GM21360 (cell line): ENCODE data around the gene ACAD11.

Source experiments
- ATAC-seq: cut with Tn5 transposase; IDR thresholded peaks from one replicate; pipeline ENCODE4 v1.9.1; 2021; ENCODE audit warnings: mild to moderate bottlenecking, moderate library complexity; ENCODE audit not compliant: unreplicated experiment

ACAD11 gene

GRCh38 chr3:132659365-132660051 lies at the start of gene ACAD11:
Gene ACAD11 (minus strand): TSS chr3:132659809. CDS start chr3:132659751, 58 bp downstream.
- ATAC-seq: peak; percentile 56

GRCh38 chr3:132703733-132704132 lies 44.1 kb upstream of the ACAD11 start:
- ATAC-seq: no peak

GRCh38 chr3:132695422-132695821 lies 35.8 kb upstream of the ACAD11 start:
- no peak for ATAC-seq

GRCh38 chr3:132694991-132695390 lies 35.4 kb upstream of the ACAD11 start:
- ATAC-seq: no peak

GRCh38 chr3:132690040-132690439 lies 30.4 kb upstream of the ACAD11 start:
- no peak for ATAC-seq

GRCh38 chr3:132682201-132682600 lies 22.6 kb upstream of the ACAD11 start:
- no peak for ATAC-seq

- no peak for ATAC-seq
Observed at GRCh38 chr3:132681421-132681820, 21.8 kb upstream of the ACAD11 start.

- no peak for ATAC-seq
Observed at GRCh38 chr3:132679911-132680310, 20.3 kb upstream of the ACAD11 start.

- no peak for ATAC-seq
Observed at GRCh38 chr3:132675408-132675807, 15.8 kb upstream of the ACAD11 start.

GRCh38 chr3:132669256-132669777 lies 9.7 kb upstream of the ACAD11 start:
- no peak for ATAC-seq

GRCh38 chr3:132665230-132665745 lies 5.7 kb upstream of the ACAD11 start:
- no peak for ATAC-seq

- ATAC-seq: no peak
Observed at GRCh38 chr3:132662212-132662611, 2.6 kb upstream of the ACAD11 start.

GRCh38 chr3:132661101-132661500 lies 1.5 kb upstream of the ACAD11 start:
- ATAC-seq: no peak

GRCh38 chr3:132660811-132661070 lies 1.1 kb upstream of the ACAD11 start:
- no peak for ATAC-seq

- peak; percentile 62 for ATAC-seq
Observed at GRCh38 chr3:132660052-132660810, 622 bp upstream of the ACAD11 start, which contains the start of gene UBA5. Gene UBA5 (plus strand): TSS chr3:132660329. CDS start chr3:132660538, 209 bp downstream.

GRCh38 chr3:132659000-132659364 lies 627 bp downstream of the ACAD11 start:
- no peak for ATAC-seq

- ATAC-seq: no peak
Observed at GRCh38 chr3:132657869-132658747, 1.5 kb downstream of the ACAD11 start.

GRCh38 chr3:132655471-132655870 lies 4.1 kb downstream of the ACAD11 start:
- no peak for ATAC-seq

GRCh38 chr3:132654721-132655120 lies 4.9 kb downstream of the ACAD11 start:
- no peak for ATAC-seq

GRCh38 chr3:132654190-132654589 lies 5.4 kb downstream of the ACAD11 start:
- no peak for ATAC-seq

GRCh38 chr3:132652640-132653270 lies 6.9 kb downstream of the ACAD11 start:
- ATAC-seq: no peak
